Hepatocyte (in vitro differentiated cells): ENCODE measurements around the gene DCUN1D1.

Source experiments
- CTCF ChIP-seq: fragments of 200-600 bp; sonication (generic); IDR thresholded peaks from 2 replicates; pipeline ENCODE4 v1.5.1; 2016; ENCODE audit warnings: antibody characterized with exemption, mild to moderate bottlenecking; ENCODE audit not compliant: poor library complexity
- EZH2 ChIP-seq: fragments of 200-600 bp; sonication (generic); IDR thresholded peaks from 2 replicates; pipeline ENCODE4 v1.6.1; 2016; ENCODE audit warnings: antibody characterized with exemption, mild to moderate bottlenecking, borderline replicate concordance

- no peak for TF ChIP-seq CTCF
- no peak for TF ChIP-seq EZH2
Measured at GRCh38 chr3:182972387-182972786, 8.0 kb downstream of the DCUN1D1 start.
